GM19351 (cell line): ENCODE results near the gene DENND1A.

ENCODE experiments used
- ATAC-seq: cut with Tn5 transposase; IDR thresholded peaks from one replicate; pipeline ENCODE4 v1.9.1; 2021; ENCODE audit warnings: mild to moderate bottlenecking, moderate library complexity; ENCODE audit not compliant: unreplicated experiment

DENND1A gene

GRCh38 chr9:123383512-123384170 lies 546.3 kb downstream of the DENND1A start:
- no peak for ATAC-seq

- ATAC-seq, result no peak
These were observed 547.0 kb downstream of the DENND1A start for GRCh38 chr9:123382653-123383511.

GRCh38 chr9:123380852-123381705 lies 548.8 kb downstream of the DENND1A start:
- no peak for ATAC-seq

- no peak for ATAC-seq
These were observed 550.8 kb downstream of the DENND1A start for GRCh38 chr9:123378956-123379660.

GRCh38 chr9:123378025-123378424 lies 551.9 kb downstream of the DENND1A start:
- ATAC-seq, result no peak

GRCh38 chr9:123377211-123377971 lies 552.5 kb downstream of the DENND1A start:
- ATAC-seq, result no peak

GRCh38 chr9:123376218-123377071 lies 553.5 kb downstream of the DENND1A start:
- no peak for ATAC-seq

- no peak for ATAC-seq
These were observed 554.3 kb downstream of the DENND1A start for GRCh38 chr9:123375469-123376132.

GRCh38 chr9:123373946-123374345 lies 556.0 kb downstream of the DENND1A start:
- no peak for ATAC-seq

- no peak for ATAC-seq
These were observed 556.4 kb downstream of the DENND1A start for GRCh38 chr9:123373447-123373923.

- ATAC-seq, result no peak
These were observed 557.0 kb downstream of the DENND1A start for GRCh38 chr9:123372766-123373446.

- ATAC-seq, result no peak
These were observed 557.9 kb downstream of the DENND1A start for GRCh38 chr9:123371805-123372590.

- ATAC-seq, result no peak
These were observed 558.7 kb downstream of the DENND1A start for GRCh38 chr9:123371228-123371584.

- ATAC-seq, result no peak
These were observed 559.2 kb downstream of the DENND1A start for GRCh38 chr9:123370526-123371227.

- no peak for ATAC-seq
These were observed 559.8 kb downstream of the DENND1A start for GRCh38 chr9:123370108-123370507.

- ATAC-seq, result no peak
These were observed 560.6 kb downstream of the DENND1A start for GRCh38 chr9:123369296-123369695.
